Measurements from ENCODE around the gene SAMD3.

GRCh38 chr6:130204322-130204721 is 18.4 kb downstream of the SAMD3 start:
- TF ChIP-seq CTCF (IDR thresholded peaks at IDR 0.05) (no peak), POLR2A (IDR thresholded peaks at IDR 0.05) (no peak), EP300 (IDR thresholded peaks at IDR 0.05) (no peak)
